CD4-positive, alpha-beta T cell treated with Interleukin-4 for 1 hour (primary cell): ENCODE data around the gene DPAGT1.

Experiments
- DNase-seq, 2 donors: peaks; one replicate each; pipeline ENCODE4 v3.0.0-alpha.2; 2020 to 2022

DPAGT1 gene

GRCh38 chr11:119057000-119057769 is 44.5 kb downstream of the DPAGT1 start, which contains the start of gene HYOU1:
Gene HYOU1, minus strand, starts transcription at chr11:119057205. Its CDS starts 1,045 bp downstream, at chr11:119056160.
- DNase-seq: peak; percentile 97 to 98

- peak; percentile 58 to 66 for DNase-seq
Observed at GRCh38 chr11:119056421-119056999, 45.1 kb downstream of the DPAGT1 start.

- peak in 1 of 2 donors; percentile 19 for DNase-seq
Observed at GRCh38 chr11:119055901-119056300, 45.8 kb downstream of the DPAGT1 start.

GRCh38 chr11:119054418-119054817 is 47.2 kb downstream of the DPAGT1 start:
- no peak for DNase-seq

- DNase-seq: no peak
Observed at GRCh38 chr11:119052163-119052814, 49.4 kb downstream of the DPAGT1 start.

- peak; percentile 20 to 33 for DNase-seq
Observed at GRCh38 chr11:119051440-119052162, 50.1 kb downstream of the DPAGT1 start.

- no peak for DNase-seq
Observed at GRCh38 chr11:119049081-119049480, 52.6 kb downstream of the DPAGT1 start.

GRCh38 chr11:119048644-119049043 is 53.0 kb downstream of the DPAGT1 start:
- DNase-seq: no peak

GRCh38 chr11:119047205-119047604 is 54.4 kb downstream of the DPAGT1 start:
- no peak for DNase-seq
